PC-9 (cell line): ENCODE data around the gene SNAPIN. TPM values are rescaled to one million over a fixed set of nuclear protein-coding genes. Genes with fewer than 3 reads are reported as not detected.

Experiments used
- BruUV-seq: library from RNA; stranded (reverse); fragments of 400-500 nt; replicated peaks from 2 replicates; lab custom pipeline; 2021; lab: Mats Ljungman, UMichigan
- CTCF ChIA-PET: fragments of 300-600 bp; sonication (Branson Sonifier 250); formaldehyde crosslinking; loops from one replicate; lab custom pipeline; 2022; ENCODE audit warnings: antibody characterized with exemption; lab: Charles Lee
- POLR2A ChIA-PET: fragments of 300-600 bp; sonication (Branson Sonifier 250); formaldehyde crosslinking; loops from one replicate; lab custom pipeline; 2022; ENCODE audit warnings: antibody characterized with exemption; ENCODE audit not compliant: unreplicated experiment; lab: Charles Lee
- DNase-seq, 2 experiments: peaks; one replicate each; pipeline versions ENCODE4 v3.0.0 to v3.0.0-alpha.2; 2015 to 2022; ENCODE audit warnings: mixed read lengths in 1 of 2
- H2AFZ ChIP-seq: fragments of 200-600 bp; sonication (generic); 2 replicates; pipeline ENCODE4 v1.8.1; 2017; ENCODE audit warnings: antibody characterized with exemption
- H3F3A ChIP-seq: fragments of 200-600 bp; sonication (generic); 2 replicates; pipeline ENCODE4 v1.8.1; 2017; ENCODE audit warnings: antibody characterized with exemption, mild to moderate bottlenecking, low read depth; ENCODE audit not compliant: insufficient read depth
- H3K27ac ChIP-seq: fragments of 200-600 bp; sonication (generic); 2 replicates; pipeline ENCODE4 v1.6.1; 2016; ENCODE audit warnings: mixed run types
- H3K27me3 ChIP-seq: fragments of 200-600 bp; sonication (generic); 2 replicates; pipeline ENCODE4 v1.6.1; 2016; ENCODE audit warnings: low read depth, mixed run types; ENCODE audit not compliant: insufficient read depth
- H3K36me3 ChIP-seq: fragments of 200-600 bp; sonication (generic); 2 replicates; pipeline ENCODE4 v1.6.1; 2016; ENCODE audit warnings: low read depth, mixed run types
- H3K4me1 ChIP-seq: fragments of 200-600 bp; sonication (generic); replicated peaks from 2 replicates; pipeline ENCODE4 v1.6.1; 2016; ENCODE audit warnings: mixed run types; ENCODE audit not compliant: insufficient read depth
- H3K4me2 ChIP-seq: fragments of 200-600 bp; sonication (generic); 2 replicates; pipeline ENCODE4 v1.6.1; 2017; ENCODE audit warnings: mixed run types
- H3K4me3 ChIP-seq: fragments of 200-600 bp; sonication (generic); 2 replicates; pipeline ENCODE4 v1.6.1; 2016; ENCODE audit warnings: mixed run types
- H3K79me2 ChIP-seq: fragments of 200-600 bp; sonication (generic); 2 replicates; pipeline ENCODE4 v1.6.1; 2017; ENCODE audit warnings: low read depth, mixed run types
- H3K9me2 ChIP-seq: fragments of 200-600 bp; sonication (generic); 2 replicates; pipeline ENCODE4 v1.8.1; 2017; ENCODE audit warnings: mild to moderate bottlenecking; ENCODE audit not compliant: insufficient read depth
- H3K9me3 ChIP-seq: fragments of 200-600 bp; sonication (generic); 2 replicates; pipeline ENCODE4 v1.8.1; 2016; ENCODE audit warnings: low read depth; ENCODE audit not compliant: insufficient read depth
- H4K20me1 ChIP-seq: fragments of 200-600 bp; sonication (generic); 2 replicates; pipeline ENCODE4 v1.8.1; 2017; ENCODE audit not compliant: insufficient read depth
- EZH2 ChIP-seq: fragments of 200-600 bp; sonication (generic); IDR thresholded peaks from 2 replicates; pipeline ENCODE4 v1.8.0; 2017; ENCODE audit warnings: antibody characterized with exemption, low read depth
- intact Hi-C: fragments of 100-400 bp; cut with micrococcal nuclease; formaldehyde crosslinking; loops from one replicate; pipeline ENCODE4 v1.10.0; 2022; ENCODE audit not compliant: unreplicated experiment
- total RNA-seq: library from RNA; stranded (reverse); gene quantifications from 2 replicates; pipeline ENCODE4 v1.2.3, GENCODE V29; 2021
- TF ChIP-seq, protein P1 (sequence below): fragments of 200-600 bp; sonication (generic); conservative IDR thresholded peaks from 2 replicates; pipeline ENCODE4 v1.6.1; 2017; ENCODE audit warnings: mixed run types, antibody characterized with exemption, mild to moderate bottlenecking, moderate library complexity

Gene SNAPIN
- total RNA-seq, 1 experiment from 2014 or later, result 29.5 TPM

DNA sequence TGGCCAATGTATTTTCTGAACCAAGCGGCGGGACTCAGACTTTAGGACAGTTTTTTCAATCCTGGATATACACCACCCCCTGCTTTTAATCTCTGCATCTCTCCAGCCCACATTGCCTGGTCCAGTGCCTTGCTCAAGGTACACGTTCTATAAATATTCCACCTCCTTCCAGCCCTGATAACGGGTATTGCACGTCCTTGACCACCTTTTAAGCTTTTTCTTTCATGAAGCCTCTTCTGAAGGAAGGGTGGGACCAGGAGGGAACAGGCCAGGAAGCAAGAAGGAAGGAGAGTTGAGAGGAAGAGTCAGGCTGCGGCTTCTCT lies 49.0 kb upstream of the SNAPIN start:
- peak overlapping the region; percentile 84 for H3K4me2 ChIP-seq
- H3K4me3 ChIP-seq, result peak overlapping the region; percentile 56
- no peaks in the 10 kb centered on the region for H3K9me2 ChIP-seq
- TSS peak; percentile 81 for BruUV-seq
- 0 out of 2 replicates have a peak overlapping the region, but pooled peaks have one; percentile 25 for H2AFZ ChIP-seq
- peaks cover 68% of the 10 kb centered on the region for H3F3A ChIP-seq
- no peaks in the 10 kb centered on the region for H4K20me1 ChIP-seq
- TF ChIP-seq, protein P1, sequence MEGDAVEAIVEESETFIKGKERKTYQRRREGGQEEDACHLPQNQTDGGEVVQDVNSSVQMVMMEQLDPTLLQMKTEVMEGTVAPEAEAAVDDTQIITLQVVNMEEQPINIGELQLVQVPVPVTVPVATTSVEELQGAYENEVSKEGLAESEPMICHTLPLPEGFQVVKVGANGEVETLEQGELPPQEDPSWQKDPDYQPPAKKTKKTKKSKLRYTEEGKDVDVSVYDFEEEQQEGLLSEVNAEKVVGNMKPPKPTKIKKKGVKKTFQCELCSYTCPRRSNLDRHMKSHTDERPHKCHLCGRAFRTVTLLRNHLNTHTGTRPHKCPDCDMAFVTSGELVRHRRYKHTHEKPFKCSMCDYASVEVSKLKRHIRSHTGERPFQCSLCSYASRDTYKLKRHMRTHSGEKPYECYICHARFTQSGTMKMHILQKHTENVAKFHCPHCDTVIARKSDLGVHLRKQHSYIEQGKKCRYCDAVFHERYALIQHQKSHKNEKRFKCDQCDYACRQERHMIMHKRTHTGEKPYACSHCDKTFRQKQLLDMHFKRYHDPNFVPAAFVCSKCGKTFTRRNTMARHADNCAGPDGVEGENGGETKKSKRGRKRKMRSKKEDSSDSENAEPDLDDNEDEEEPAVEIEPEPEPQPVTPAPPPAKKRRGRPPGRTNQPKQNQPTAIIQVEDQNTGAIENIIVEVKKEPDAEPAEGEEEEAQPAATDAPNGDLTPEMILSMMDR, result no peak
- no peak for TF ChIP-seq EZH2
- H3K9me3 ChIP-seq, result no peaks in the 10 kb centered on the region
- H3K79me2 ChIP-seq, result peaks cover 56% of the 10 kb centered on the region
- H3K27ac ChIP-seq, result peak overlapping the region; percentile 96
- peaks cover 58% of the 10 kb centered on the region for H3K4me1 ChIP-seq
- DNase-seq, result no peak
- POLR2A ChIA-PET, result interaction anchor here (1.6 kb wide), 1 partner anchor 43 kb away, joined by 6 read pairs; no protein-coding TSS in a partner anchor
- peaks cover 23% of the 10 kb centered on the region for H3K36me3 ChIP-seq
- intact Hi-C loops, result loop anchor here (1.0 kb wide), 1 partner anchor 93 kb away; no protein-coding TSS in a partner anchor
- H3K27me3 ChIP-seq, result no peaks in the 10 kb centered on the region
- CTCF ChIA-PET, result no interaction called here

DNA sequence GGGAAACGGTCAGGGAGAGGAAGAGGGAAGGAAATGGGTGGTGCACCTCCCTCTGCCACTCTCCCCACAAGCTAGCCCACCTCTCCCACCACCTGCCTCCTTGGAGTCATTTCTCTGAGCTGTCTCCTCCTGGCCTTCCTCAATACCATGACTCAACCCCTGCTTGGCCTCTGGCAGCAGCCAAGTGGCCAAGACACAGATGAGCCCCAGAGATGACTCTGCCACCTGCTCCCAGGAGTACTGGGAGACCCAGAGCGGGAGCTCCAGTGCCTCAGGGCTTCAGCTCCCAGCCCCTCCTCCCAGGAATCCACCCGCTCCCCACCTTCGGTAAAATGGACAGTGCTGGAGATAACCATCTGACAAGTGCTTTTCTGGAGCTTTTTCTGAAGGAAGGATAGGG lies 48.2 kb upstream of the SNAPIN start:
- Histone ChIP-seq H3K27ac (peak overlapping the region; percentile 96), H2AFZ (no peak overlapping the region), H3K4me2 (peak overlapping the region; percentile 84), H3K9me3 (no peaks in the 10 kb centered on the region), H3K4me3 (peak overlapping the region; percentile 56), H3K36me3 (peaks cover 20% of the 10 kb centered on the region), H3K79me2 (peaks cover 63% of the 10 kb centered on the region), H4K20me1 (no peaks in the 10 kb centered on the region), H3K4me1 (peaks cover 66% of the 10 kb centered on the region), H3K27me3 (no peaks in the 10 kb centered on the region), H3K9me2 (no peaks in the 10 kb centered on the region), H3F3A (peaks cover 64% of the 10 kb centered on the region)
- ChIA-PET POLR2A (interaction anchor here (0.6 to 1.6 kb wide), 5 partner anchors 17 to 1663 kb away, joined by 4 to 16 read pairs (median 6); partner anchors contain the start of gene S100A13), CTCF (interaction anchor here (0.5 kb wide), 1 partner anchor 1583 kb away, joined by 5 read pairs; no protein-coding TSS in a partner anchor)
- intact Hi-C loops, result no loop called here
- peak; percentile 65 to 85 for DNase-seq
- BruUV-seq, result no TSS peak
- no peak for TF ChIP-seq EZH2
- TF ChIP-seq, protein P1, result no peak

DNA sequence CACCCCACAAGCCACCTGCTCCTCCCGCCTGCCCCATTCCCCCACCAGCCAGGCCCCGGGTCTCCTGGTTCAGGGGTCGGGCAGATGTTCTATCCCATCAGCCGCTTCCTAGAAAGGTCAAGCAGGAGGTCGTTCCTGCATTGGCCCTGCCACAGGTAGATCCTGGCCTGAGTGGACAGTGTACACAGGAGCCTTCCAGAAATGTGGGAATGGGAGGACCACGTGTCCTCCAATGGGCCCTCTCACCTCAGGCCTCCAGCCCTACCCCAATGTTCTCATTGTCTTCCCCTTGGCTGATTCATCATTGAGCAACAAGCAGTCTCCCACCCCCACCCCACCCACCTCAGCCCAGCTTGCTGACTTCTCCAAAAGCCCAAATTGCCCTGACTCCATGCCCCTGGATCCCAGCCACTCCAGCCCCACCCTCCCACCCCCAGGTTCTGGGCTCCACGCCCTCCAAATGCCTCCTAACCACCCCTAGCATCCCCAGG lies 47.6 kb upstream of the SNAPIN start:
- no peaks in the 10 kb centered on the region for H3K9me2 ChIP-seq
- H3K4me1 ChIP-seq, result peaks cover 71% of the 10 kb centered on the region
- no peak for TF ChIP-seq EZH2
- TF ChIP-seq, protein P1, result no peak
- peaks cover 20% of the 10 kb centered on the region for H3K36me3 ChIP-seq
- peak; percentile 46 to 61 for DNase-seq
- POLR2A ChIA-PET, result interaction anchor here (0.6 to 1.6 kb wide), 6 partner anchors 16 to 1663 kb away, joined by 4 to 16 read pairs (median 6); partner anchors contain the start of gene S100A13
- peak overlapping the region; percentile 96 for H3K27ac ChIP-seq
- H2AFZ ChIP-seq, result no peak overlapping the region
- peaks cover 69% of the 10 kb centered on the region for H3K79me2 ChIP-seq
- no peaks in the 10 kb centered on the region for H3K9me3 ChIP-seq
- BruUV-seq, result no TSS peak
- intact Hi-C loops, result no loop called here
- H3K4me3 ChIP-seq, result peak overlapping the region; percentile 89; the same call in 1 of the 2 replicates
- H3K27me3 ChIP-seq, result no peaks in the 10 kb centered on the region
- peaks cover 59% of the 10 kb centered on the region for H3F3A ChIP-seq
- CTCF ChIA-PET, result interaction anchor here (0.6 to 2.6 kb wide), 2 partner anchors 16 to 24 kb away, joined by 5 to 19 read pairs; partner anchors contain the start of gene S100A13
- peak overlapping the region; percentile 84 for H3K4me2 ChIP-seq
- no peaks in the 10 kb centered on the region for H4K20me1 ChIP-seq
